HEK293 (cell line): ENCODE results near the gene SLC17A6.

Experiments used
- CTCF ChIA-PET: fragments of 350-600 bp; formaldehyde crosslinking; extraction: SDS; loops from one replicate; lab custom pipeline; 2021; ENCODE audit warnings: antibody characterized with exemption; lab: Yijun Ruan, JAX
- POLR2A ChIA-PET: fragments of 300-600 bp; formaldehyde crosslinking; extraction: SDS; loops from one replicate; lab custom pipeline; 2020; ENCODE audit warnings: antibody characterized with exemption, inconsistent platforms; lab: Yijun Ruan, JAX
- H3K27ac ChIP-seq: fragments of 200-500 bp; sonication (Bioruptor generic); 2 replicates; pipeline ENCODE4 v1.5.1; 2014; ENCODE audit warnings: low read depth, low read length, control low read depth, inconsistent platforms; ENCODE audit errors: extremely low read depth
- H3K36me3 ChIP-seq, 2 experiments: fragments of 200-500 bp in 1 of 2; sonication (Bioruptor generic) in 1 of 2; 1 replicate in 1 of 2; 2 replicates in 1 of 2; pipeline ENCODE4 v1.5.1; 2014 to 2017; ENCODE audit warnings: inconsistent platforms in 2 of 2, low read length in 2 of 2; ENCODE audit not compliant: control insufficient read depth in 2 of 2, insufficient read depth in 1 of 2
- H3K4me1 ChIP-seq: fragments of 200-500 bp; sonication (Bioruptor generic); 2 replicates; pipeline ENCODE4 v1.5.1; 2014; ENCODE audit warnings: mild to moderate bottlenecking, low read length, inconsistent platforms; ENCODE audit not compliant: control insufficient read depth, insufficient read depth
- H3K4me3 ChIP-seq: 2 replicates; pipeline ENCODE4 v1.5.1; 2011; ENCODE audit warnings: low read depth, mild to moderate bottlenecking, control low read depth, low read length, moderate library complexity
- H3K9me3 ChIP-seq: fragments of 200-500 bp; sonication (Bioruptor generic); 2 replicates; pipeline ENCODE4 v1.5.1; 2014; ENCODE audit warnings: low read depth, low read length, inconsistent platforms; ENCODE audit not compliant: control insufficient read depth, insufficient read depth
- EGR2 ChIP-seq: fragments of 450-650 bp; formaldehyde crosslinking; IDR thresholded peaks from 2 replicates; pipeline ENCODE4 v1.5.1; 2016; ENCODE audit warnings: low read depth, missing biosample characterization, missing genetic modification characterization
- KLF9 ChIP-seq: fragments of 450-650 bp; formaldehyde crosslinking; IDR thresholded peaks from 2 replicates; pipeline ENCODE4 v1.5.1; 2016; ENCODE audit warnings: missing biosample characterization, missing genetic modification characterization, low read depth
- PRDM1 ChIP-seq: fragments of 450-650 bp; formaldehyde crosslinking; IDR thresholded peaks from 2 replicates; pipeline ENCODE4; 2016; ENCODE audit warnings: missing biosample characterization, missing genetic modification characterization
- PRDM4 ChIP-seq: fragments of 450-650 bp; formaldehyde crosslinking; IDR thresholded peaks from 2 replicates; pipeline ENCODE4 v1.5.1; 2017; ENCODE audit warnings: missing biosample characterization, missing genetic modification characterization
- RBAK ChIP-seq: fragments of 450-650 bp; formaldehyde crosslinking; IDR thresholded peaks from 2 replicates; pipeline ENCODE4 v1.5.1; 2016; ENCODE audit warnings: missing biosample characterization, missing genetic modification characterization
- REST ChIP-seq: fragments of 450-650 bp; formaldehyde crosslinking; IDR thresholded peaks from 2 replicates; pipeline ENCODE4 v1.5.1; 2016; ENCODE audit warnings: missing biosample characterization, missing genetic modification characterization
- ZBTB20 ChIP-seq: fragments of 450-650 bp; formaldehyde crosslinking; IDR thresholded peaks from 2 replicates; pipeline ENCODE4 v1.5.1; 2016; ENCODE audit warnings: missing biosample characterization, missing genetic modification characterization
- ZIC2 ChIP-seq: fragments of 450-650 bp; formaldehyde crosslinking; IDR thresholded peaks from 2 replicates; pipeline ENCODE4 v1.5.1; 2016; ENCODE audit warnings: missing biosample characterization, missing genetic modification characterization
- ZNF146 ChIP-seq: fragments of 450-650 bp; formaldehyde crosslinking; IDR thresholded peaks from 2 replicates; pipeline ENCODE4 v1.5.1; 2016; ENCODE audit warnings: missing biosample characterization, missing genetic modification characterization
- ZNF2 ChIP-seq: fragments of 450-650 bp; formaldehyde crosslinking; IDR thresholded peaks from 2 replicates; pipeline ENCODE4 v1.5.1; 2016; ENCODE audit warnings: missing biosample characterization, missing genetic modification characterization
- ZNF248 ChIP-seq: fragments of 450-650 bp; formaldehyde crosslinking; IDR thresholded peaks from 2 replicates; pipeline ENCODE4 v1.5.1; 2017; ENCODE audit warnings: missing biosample characterization, missing genetic modification characterization
- ZNF366 ChIP-seq: fragments of 450-650 bp; formaldehyde crosslinking; conservative IDR thresholded peaks from 2 replicates; pipeline ENCODE4 v1.5.1; 2016; ENCODE audit warnings: missing biosample characterization, missing genetic modification characterization
- ZNF37A ChIP-seq: fragments of 450-650 bp; IDR thresholded peaks from 2 replicates; pipeline ENCODE4 v1.5.1; 2018; ENCODE audit warnings: missing biosample characterization, missing genetic modification characterization
- ZNF394 ChIP-seq: fragments of 450-650 bp; formaldehyde crosslinking; IDR thresholded peaks from 2 replicates; pipeline ENCODE4 v1.5.1; 2016; ENCODE audit warnings: missing biosample characterization, missing genetic modification characterization, mild to moderate bottlenecking, moderate library complexity, borderline replicate concordance
- ZNF518A ChIP-seq: fragments of 450-650 bp; formaldehyde crosslinking; conservative IDR thresholded peaks from 2 replicates; pipeline ENCODE4 v1.5.1; 2016; ENCODE audit warnings: low read depth, missing biosample characterization, missing genetic modification characterization
- ZNF521 ChIP-seq: fragments of 450-650 bp; formaldehyde crosslinking; IDR thresholded peaks from 2 replicates; pipeline ENCODE4 v1.5.1; 2017; ENCODE audit warnings: missing biosample characterization, mild to moderate bottlenecking, missing genetic modification characterization
- ZNF544 ChIP-seq: fragments of 450-650 bp; formaldehyde crosslinking; IDR thresholded peaks from 2 replicates; pipeline ENCODE4 v1.5.0; 2017; ENCODE audit warnings: missing biosample characterization, missing genetic modification characterization
- ZNF621 ChIP-seq: fragments of 450-650 bp; formaldehyde crosslinking; IDR thresholded peaks from 2 replicates; pipeline ENCODE4 v1.5.1; 2017; ENCODE audit warnings: missing biosample characterization, missing genetic modification characterization
- ZNF692 ChIP-seq: fragments of 450-650 bp; formaldehyde crosslinking; IDR thresholded peaks from 2 replicates; pipeline ENCODE4 v1.5.1; 2016; ENCODE audit warnings: missing biosample characterization, missing genetic modification characterization
- ZSCAN30 ChIP-seq: fragments of 450-650 bp; IDR thresholded peaks from 2 replicates; pipeline ENCODE4 v1.5.1; 2018; ENCODE audit warnings: missing biosample characterization, mild to moderate bottlenecking, missing genetic modification characterization, moderate library complexity
- TF ChIP-seq, protein P1 (sequence below): fragments of 450-650 bp; formaldehyde crosslinking; IDR thresholded peaks from 2 replicates; pipeline ENCODE4 v1.5.1; 2016; ENCODE audit warnings: missing biosample characterization, missing genetic modification characterization, borderline replicate concordance

Gene SLC17A6

GRCh38 chr11:22407921-22408320 is 69.7 kb downstream of the SLC17A6 start (continued):
- TF ChIP-seq ZNF518A (tag by site-specific recombination), result no peak
- TF ChIP-seq, all 188 proteins: peak for 0

DNA sequence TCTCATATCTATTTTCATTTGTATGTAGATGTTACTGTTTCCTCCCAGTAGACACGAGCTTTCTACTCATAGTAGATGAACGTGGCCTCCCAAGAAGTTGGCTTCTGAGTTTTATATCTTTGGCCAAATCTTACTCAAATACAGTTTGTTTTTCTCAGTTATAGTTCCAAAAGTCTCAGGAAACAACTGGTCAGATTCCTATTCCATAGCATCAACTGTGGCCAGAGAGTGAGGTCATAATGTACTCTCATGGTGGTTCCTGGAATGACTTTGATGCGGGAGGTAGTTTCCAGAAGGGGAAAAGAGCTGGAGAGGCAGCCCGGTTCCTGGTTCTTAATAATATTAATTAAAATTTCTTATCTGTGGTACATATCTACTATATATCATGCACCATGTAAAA is 77.3 kb downstream of the SLC17A6 start:
- H3K4me3 ChIP-seq, result no peak overlapping the region
- ChIA-PET CTCF (no interaction called here), POLR2A (no interaction called here)
- no peak overlapping the region for H3K27ac ChIP-seq
- H3K36me3 ChIP-seq, result no peaks in the 10 kb centered on the region
- TF ChIP-seq KLF9 (tag by site-specific recombination) (no peak), ZNF366 (tag by site-specific recombination) (no peak), ZNF692 (tag by site-specific recombination) (no peak), ZNF37A (no peak), ZBTB20 (tag by site-specific recombination) (no peak), ZNF248 (tag by site-specific recombination) (no peak), ZNF521 (tag by site-specific recombination) (no peak), ZNF2 (no peak), ZNF621 (tag by site-specific recombination) (no peak), PRDM1 (tag by site-specific recombination) (no peak), ZNF544 (tag by site-specific recombination) (no peak)
- H3K4me1 ChIP-seq, result no peaks in the 10 kb centered on the region
- H3K9me3 ChIP-seq, result no peaks in the 10 kb centered on the region

DNA sequence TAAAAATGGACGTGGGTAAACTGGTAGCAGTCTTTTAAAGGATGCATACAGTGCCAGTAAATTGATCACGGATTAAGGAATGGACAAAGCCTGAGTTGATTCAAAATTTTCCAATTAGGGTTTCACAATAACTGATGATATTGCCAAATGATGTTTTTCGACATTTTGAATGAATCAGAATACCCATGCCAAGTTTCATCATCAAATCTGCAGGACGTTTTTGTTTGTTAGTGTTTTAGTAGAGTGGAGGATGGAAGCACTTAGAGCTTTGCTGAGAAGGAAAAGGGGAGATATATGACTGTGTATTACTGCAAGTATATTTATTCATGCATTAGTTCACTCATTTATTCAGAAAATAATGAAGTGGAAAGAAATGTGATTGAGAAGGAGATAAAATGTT is 78.3 kb downstream of the SLC17A6 start:
- no peaks in the 10 kb centered on the region for H3K36me3 ChIP-seq
- no peak overlapping the region for H3K27ac ChIP-seq
- H3K4me3 ChIP-seq, result no peak overlapping the region
- no peaks in the 10 kb centered on the region for H3K9me3 ChIP-seq
- no peaks in the 10 kb centered on the region for H3K4me1 ChIP-seq
- ChIA-PET POLR2A (no interaction called here), CTCF (no interaction called here)
- TF ChIP-seq EGR2 (tag by site-specific recombination) (no peak), ZIC2 (tag by site-specific recombination) (no peak), PRDM4 (tag by site-specific recombination) (no peak), REST (no peak), ZSCAN30 (tag by site-specific recombination) (no peak), RBAK (tag by site-specific recombination) (no peak), ZNF394 (no peak), ZNF146 (tag by site-specific recombination) (no peak)
- TF ChIP-seq, protein P1, sequence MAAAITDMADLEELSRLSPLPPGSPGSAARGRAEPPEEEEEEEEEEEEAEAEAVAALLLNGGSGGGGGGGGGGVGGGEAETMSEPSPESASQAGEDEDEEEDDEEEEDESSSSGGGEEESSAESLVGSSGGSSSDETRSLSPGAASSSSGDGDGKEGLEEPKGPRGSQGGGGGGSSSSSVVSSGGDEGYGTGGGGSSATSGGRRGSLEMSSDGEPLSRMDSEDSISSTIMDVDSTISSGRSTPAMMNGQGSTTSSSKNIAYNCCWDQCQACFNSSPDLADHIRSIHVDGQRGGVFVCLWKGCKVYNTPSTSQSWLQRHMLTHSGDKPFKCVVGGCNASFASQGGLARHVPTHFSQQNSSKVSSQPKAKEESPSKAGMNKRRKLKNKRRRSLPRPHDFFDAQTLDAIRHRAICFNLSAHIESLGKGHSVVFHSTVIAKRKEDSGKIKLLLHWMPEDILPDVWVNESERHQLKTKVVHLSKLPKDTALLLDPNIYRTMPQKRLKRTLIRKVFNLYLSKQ (tag by site-specific recombination), result no peak
